Bone marrow (tissue), 2 donors: Measurements from ENCODE around the gene WFDC8.
A peak's percentile ranks its signal among the peaks of the same experiment; 100 is the strongest.
"Not testable (repeated sequence)": the region's sequence is repeated elsewhere in the genome, so short reads cannot be mapped to it uniquely, and the experiment has no call there.

Experiments
- DNase-seq, 2 donors: peaks; one replicate each; lab custom pipeline; 2025; lab: John Stamatoyannopoulos, UW

Gene WFDC8

DNA sequence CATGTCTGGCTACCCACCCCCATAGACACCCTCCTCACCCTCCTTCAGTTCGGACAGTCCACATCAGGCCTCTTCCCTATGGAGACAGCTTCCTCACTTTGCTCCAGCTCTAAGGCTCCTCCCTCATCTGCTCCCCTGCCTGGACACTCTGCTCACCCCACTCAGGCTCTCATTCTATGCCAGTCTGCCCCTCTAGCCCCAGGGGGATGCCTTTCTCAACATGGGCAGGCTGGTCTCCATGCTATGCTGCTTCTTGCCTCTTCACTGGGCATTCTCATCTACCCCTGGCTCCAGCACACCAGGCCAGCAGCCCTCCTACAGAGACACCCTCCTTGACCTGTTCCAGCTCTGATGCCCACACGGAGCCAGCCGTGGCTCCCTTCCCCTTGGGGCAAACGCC, at the start of gene WFDC8:
TSS of gene WFDC8 (minus strand) at position 101 of the 400 bp plus-strand sequence. CDS start at position 64, 37 bp downstream.
- no peak for DNase-seq

DNA sequence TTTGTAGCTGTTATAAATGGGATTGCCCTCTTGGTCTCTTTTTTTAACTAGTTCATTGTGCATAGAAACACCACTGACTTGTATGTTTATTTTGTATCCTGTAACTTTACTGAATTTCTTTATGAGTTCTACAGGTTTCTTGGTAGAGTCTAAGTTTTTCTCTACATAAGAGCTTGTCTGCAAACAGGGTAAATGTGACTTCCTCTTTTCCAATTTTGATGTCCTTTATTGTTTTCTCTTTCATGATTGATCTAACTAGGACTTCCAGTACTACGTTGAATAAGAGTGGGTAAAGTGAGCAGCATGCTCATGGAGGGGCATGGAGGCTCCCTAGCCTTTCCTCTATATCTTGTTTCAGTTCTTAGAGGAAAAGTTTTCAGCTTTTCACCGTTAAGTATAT, 47.5 kb upstream of the WFDC8 start:
- no peak for DNase-seq

DNA sequence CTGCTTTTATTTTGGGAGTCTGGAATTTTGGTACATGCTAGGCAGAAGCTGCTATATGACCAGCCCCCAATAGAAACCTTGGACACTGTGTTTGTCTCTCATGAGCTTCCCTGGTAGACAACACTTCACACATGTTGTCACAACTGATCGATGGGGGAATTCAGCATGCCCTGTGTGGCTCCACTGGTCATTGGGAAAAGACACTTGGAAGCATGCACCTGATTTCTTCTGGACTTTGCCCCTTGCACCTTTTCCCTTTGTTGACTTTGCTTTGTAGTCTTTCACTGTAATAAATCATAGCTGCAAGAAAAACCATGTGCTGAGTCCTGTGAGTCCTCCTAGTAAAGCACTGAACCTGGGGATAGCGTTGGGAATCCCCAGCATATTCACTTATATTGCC, 42.5 kb upstream of the WFDC8 start:
- no peak for DNase-seq

DNA sequence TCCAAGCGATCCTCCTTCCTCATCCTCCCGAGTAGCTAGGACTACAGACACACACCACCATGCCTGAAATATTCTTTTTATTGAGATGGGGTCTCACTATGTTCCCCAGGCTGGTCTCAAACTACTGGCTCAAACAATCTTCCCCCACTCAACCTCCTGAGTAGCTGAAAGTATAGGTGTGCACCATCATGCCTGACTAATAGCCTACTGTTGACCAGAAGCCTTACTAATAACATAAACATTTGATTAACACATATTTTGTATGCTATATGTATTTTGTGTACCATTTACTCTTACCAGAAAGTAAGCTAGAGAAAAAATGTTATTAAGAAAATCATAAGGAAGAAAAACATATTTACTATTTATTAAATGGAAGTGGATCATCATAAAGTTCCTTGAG, 38.5 kb upstream of the WFDC8 start:
- no peak for DNase-seq

DNA sequence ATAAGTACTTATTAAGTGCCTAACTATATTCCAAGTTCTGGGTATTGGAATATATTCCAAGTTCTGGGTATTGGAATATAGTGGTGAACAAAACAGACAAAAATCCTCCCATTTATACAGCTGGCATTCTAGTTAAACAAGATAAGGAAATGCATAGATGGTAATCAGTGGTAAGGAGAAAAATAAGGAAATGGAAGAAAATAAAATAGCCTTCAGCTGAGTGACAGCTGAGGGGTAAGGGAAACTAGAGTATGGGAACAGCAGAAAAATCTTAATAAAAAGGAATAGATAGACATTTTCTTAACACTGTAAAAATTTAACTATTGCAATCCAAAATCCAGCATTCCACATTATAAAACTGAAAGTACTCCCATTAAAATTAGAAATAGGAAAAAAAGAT, 33.2 kb upstream of the WFDC8 start:
- DNase-seq = no peak

DNA sequence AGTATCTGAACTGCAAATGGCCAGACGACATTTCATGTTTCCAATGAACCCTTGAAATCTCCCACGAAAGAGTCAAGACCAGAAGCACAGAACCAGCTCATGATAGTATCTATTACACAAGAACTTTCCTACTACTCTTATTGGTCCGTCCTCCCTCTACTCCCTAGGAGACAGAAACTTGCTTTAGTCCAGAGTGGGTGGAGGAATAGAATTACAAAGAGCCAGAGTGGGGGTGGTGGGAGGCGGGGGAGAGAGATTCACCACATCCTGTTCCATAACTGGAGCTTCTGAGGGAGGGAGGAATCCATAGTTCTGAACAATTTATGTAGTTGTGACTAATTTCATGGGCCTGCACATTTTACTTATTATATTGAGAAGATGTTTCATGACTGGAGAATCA, 32.0 kb upstream of the WFDC8 start:
- DNase-seq = no peak

DNA sequence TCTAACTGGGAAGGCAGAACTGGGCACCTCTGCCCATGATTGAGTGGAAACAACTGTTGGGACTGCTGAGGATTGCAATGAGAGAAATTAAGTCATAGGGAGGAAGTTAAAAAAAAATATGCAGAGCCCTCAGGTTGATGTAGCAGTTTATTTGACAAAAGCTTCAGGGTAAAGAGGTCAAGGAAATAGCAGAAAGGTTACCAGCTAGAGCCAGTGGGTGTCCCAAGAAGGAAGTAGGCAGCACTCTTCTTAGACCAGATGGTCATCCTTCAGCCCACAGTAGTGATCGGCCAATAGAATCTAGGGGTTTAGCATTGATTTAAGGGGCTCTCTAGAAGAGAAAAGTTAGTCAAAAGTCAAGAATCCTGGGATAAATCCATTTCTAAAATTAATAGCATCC, 28.7 kb upstream of the WFDC8 start:
- DNase-seq = no peak

DNA sequence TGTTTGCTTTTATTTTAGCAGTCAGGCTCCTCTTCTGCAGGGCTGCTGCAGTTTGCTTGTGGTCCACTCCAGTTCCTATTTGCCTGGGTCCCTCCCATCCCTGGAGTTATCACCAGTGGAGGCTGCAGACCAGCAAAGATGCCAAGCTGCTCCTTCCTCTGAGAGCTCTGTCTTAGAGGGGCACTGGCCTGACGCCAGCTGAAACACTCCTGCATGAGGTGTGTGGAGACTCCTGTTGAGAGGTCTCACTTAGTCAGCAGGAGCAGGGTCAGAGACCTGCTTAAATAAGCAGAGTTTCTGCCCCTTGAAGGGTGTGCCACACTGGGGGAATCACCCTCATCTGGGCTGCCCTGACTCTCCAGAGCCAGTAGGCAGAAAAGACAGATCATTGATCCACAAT, 16.2 kb upstream of the WFDC8 start:
- DNase-seq = no peak

DNA sequence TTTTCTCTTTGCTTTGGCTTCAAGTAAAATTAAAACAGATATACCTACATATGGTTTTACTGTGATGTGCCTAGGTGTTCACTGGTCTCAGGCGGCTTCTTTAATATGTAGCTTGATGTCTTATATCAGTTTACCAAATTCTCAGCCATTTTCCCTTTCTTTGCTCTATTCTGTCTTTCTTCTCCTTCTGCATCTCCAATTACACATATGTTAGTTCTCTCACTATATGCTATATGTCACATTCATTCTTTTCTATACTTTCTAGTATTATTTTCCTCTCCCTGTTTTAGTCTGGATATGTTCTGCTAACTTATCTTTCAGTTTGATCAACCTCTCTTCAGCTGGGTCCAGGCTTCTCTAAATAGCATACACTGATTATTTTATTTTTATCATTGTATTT, 14.4 kb upstream of the WFDC8 start:
- DNase-seq = no peak

DNA sequence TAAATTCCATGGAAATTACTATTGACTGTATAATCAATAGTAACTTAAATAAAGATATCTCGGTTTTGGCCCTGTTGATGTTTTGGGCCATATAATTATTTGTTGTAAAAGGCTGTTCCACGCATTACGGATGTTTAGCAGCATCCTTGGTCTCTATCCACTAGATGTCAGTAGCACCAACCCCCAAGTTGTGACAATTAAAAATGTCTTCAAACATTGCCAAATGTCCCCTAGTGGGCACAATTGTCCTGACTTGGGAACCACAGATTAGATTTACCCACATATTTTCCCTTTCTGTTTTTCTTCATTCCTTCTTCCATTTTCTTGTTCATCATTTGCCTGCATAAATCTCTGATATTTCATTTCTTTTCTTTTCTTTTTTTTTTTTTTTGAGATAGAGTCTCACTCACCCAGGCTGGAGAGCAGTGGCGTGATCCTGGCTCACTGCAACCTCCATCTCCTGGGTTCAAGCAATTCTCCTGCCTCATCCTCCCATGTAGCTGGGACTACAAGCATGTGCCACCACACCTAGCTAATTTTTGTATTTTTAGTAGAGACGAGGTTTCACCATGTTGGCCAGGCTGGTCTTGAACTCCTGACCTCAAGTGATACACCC, 13.6 kb upstream of the WFDC8 start:
- peak in 1 of 2 donors; percentile 41 for DNase-seq

DNA sequence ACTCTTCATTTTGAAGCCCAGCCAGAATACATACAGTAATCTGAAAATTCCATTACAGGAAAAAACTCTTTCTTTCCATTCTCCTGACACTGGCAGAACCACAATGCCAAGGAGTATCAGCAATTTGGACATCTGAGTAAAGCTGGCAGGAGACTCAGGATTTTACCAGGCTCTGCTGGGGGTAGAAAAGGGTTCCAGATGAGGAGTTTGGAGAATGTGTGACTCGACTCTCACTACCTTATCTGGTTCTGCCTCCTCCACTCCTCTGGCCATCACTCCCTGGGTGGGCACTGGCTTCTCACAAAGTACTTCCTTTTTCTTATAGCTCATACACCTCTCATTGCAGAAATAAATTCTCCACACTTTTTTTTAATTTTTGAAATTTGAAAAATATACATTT, 10.6 kb upstream of the WFDC8 start:
- no peak for DNase-seq

DNA sequence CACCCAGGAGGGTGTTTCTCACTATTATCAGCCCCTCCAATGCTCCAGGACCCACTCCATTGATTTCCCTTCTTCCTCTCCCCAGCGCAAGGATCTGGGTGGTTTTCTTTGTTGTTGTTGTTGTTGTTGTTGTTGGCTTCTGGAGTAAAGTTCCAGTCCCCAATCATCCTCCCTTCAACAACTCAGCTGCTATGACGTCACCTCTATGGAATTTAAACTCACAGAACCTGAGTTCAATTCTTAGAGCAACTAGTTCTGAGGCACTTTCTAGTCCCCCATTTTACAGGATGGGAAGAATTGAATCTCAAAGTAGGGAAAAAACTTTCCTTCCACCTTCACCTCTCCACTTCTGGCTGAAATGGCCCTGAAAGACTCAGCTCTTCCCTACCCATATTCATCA, 9.7 kb upstream of the WFDC8 start:
- no peak for DNase-seq

DNA sequence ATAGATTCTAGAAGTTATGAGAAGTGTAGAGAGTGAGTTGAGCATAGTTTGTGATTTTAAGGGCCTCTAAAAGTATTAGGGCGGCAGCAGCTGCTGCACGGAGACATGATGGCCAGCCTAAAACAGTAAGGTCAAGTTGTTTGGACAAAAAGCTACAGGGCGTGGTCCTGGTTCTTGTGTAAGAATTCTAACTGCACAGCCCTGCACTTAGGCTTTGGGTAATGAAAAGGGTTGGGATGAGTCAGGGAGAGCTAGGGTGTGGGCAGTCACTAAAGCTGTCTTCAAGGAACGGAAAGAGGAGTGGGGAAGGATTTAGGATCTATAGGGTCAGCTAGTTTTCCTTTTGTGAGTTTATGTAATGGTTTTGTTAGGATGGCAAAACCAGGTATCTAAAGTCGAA, 6.9 kb upstream of the WFDC8 start:
- DNase-seq = not testable (repeated sequence)

DNA sequence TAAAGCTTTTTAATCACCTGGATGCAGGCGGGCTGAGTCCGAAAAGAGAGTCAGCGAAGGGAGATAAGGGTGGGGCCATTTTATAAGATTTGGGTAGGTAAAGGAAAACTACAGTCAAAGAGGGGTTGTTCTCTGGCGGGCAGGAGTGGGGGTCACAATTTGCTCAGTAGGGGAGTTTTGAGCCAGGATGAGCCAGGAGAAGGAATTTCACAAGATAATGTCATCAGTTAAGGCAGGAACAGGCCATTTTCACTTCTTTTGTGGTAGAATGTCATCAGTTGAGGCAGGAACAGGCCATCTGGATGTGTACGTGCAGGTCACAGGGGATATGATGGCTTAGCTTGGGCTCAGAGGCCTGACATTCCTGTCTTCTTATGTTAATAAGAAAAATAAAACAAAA, 5.2 kb upstream of the WFDC8 start:
- not testable (repeated sequence) for DNase-seq

DNA sequence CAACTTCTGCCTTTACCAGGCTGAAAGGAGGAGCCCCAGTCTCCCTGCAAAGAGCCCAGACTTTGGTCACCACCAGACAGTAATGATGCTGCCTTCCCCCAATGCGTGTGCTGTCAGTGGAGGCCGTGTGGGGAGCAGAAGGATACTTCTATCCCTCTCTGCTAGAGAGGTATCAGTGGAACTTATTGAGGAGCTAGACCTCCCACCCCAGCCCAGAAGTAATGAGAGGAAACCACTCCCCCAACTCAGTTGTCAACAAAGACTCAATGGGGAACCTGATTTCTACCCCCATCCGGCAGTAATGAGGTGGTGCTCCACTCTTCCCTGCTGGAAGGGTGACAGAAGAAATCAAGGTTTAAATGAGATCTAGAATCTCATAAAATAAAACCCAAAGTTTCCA, 4.4 kb upstream of the WFDC8 start:
- no peak for DNase-seq

DNA sequence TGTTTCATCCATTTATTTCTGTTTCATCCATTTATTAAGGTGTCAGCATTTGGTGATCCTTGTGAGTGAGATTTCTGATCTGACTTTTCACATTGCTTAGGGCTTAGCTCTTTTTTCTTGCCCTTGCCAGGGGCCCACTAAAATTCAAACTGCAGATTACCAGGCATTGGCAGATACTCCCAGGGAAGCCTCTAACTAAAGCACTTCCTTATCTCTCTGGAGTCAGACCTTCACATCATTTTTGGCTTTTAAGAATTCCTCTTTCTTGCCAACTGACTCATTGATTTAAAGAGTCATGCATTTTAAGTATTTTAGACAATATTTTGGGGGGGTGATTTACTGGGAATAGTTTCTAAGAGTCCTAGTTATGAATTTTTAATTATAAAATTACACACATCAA, 2.6 kb upstream of the WFDC8 start:
- no peak for DNase-seq

DNA sequence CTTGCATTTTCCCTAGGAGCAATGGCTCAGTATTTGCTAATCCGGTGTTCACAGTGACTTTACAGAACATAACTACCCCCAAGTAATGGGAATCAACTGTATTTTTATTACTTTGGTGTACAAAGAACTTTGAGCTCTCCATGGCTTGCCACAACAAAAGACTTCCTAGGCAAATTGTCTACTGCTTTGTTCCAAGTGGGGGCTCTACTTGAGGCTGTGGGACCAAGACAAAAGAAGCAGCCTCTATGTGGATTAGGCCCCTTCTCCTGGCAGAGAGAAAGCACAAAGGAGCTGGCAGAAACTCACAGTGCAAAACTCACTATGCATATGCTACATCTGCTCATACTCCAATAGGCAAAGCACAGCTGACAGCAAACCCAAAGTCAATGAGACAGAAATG, 853 bp downstream of the WFDC8 start:
- DNase-seq = no peak

DNA sequence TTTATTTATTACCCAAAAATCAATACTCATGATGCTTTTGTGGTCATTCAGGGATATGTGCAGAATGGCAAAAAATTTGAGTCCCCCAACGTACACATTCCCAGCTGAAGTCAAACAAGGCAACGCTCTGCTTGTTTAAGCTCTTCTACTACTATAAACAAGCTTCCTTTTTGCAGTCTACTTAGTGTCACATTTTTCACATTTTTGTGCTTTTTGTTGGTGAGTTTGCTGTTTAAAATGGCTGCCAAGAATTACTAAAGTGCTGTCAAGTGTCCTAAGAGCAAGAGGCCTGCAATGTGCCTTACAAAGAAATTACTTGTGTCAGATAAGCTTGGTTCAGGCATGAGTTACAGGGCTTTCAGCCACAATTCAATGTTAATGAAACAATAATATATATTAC, 2.1 kb downstream of the WFDC8 start:
- no peak for DNase-seq

DNA sequence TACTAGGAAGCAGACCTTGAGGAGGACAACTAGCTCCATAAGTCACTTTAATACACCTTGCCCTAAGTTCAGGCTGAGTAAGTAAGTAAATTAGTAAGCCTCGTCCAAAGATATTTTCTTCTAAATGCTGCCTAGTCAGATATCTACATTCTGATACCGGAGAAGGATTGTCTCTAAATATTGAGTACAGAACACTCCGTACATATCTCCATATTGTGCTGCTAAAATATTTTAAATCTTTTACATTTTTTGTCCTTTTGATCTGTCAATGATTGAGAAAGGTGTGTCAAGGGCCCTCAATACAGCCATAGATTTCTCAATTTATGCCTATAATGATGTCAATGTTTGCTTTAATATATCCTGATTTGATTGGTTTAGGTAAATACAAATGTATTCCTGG, 3.2 kb downstream of the WFDC8 start:
- DNase-seq = no peak

DNA sequence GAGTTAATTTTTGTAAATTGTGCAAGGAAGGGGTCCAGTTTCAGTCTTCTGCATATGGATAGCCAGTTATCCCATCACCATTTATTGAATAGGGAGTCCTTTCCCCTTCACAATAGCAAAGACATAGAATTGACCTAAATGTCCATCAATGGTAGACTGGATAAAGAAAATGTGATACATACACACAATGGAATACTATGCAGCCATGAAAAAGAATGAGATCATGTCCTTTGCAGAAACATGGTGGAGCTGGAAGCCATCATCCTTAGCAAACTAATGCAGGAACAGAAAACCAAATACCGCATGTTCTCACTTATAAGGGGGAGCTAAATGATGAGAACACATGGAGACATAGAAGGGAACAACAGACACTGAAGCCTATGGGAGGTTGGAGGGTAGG, 9.4 kb downstream of the WFDC8 start:
- not testable (repeated sequence) for DNase-seq

DNA sequence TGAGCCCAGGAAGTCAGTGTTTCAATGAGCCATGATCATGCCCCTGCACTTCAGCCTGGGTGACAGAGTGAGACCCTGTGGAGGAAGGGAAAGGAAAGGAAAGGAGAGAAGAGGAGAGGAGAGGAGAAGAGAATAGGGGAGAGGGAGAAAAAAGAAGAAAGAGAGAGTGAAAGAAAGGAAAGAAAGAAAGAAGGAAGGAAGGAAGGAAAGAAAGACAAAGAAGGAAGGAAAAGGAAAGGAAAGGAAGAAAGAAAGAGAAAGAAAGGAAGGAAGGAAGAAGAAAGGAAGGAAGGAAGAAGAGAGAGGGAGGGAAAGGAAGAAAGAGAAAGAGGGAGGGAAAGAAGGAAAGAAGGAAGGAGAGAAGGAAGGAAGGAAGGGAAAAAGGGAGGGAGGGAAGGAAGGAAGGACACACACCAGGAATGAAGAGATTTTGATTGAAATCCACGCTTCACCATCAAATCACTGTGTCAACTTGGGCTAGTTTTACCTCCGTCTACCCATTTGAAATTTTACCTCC, 14.3 kb downstream of the WFDC8 start:
- no peak for DNase-seq

DNA sequence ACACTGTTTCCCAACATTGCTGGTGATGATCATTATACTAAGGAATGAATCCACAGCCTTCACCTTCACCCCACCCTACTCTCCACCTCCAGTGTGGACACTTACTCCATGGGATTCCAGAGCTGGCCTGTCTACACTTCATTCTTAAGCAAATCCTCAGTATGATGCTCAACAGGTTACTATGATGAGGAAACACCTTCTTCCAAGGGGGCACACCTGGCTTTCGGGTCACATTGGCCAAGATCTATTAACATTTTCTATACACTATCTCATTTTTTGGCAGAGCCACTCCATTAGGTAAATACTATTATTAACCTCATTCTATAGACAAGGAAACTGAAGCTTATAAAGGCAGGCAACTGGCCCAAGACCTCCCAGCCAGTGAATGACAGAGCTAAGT, 23.9 kb downstream of the WFDC8 start:
- DNase-seq = no peak

DNA sequence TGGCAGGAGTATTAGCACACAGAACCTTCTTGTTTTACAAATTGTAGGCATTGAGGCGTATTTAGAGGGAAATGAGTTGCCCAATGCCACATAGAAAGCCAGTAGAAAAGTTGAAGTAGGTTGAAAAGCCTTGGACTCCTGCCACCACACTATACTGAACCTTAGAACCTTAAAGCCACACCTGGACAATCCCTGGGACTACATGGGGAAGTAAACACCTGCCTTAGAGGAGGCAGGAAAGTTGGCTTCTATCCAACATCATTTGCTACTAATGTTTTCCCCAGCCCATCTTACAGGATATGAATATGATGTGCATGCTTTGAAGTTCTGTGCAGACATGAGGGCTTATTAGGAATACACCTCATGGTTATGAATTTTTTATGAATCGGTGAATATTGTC, 26.6 kb downstream of the WFDC8 start:
- DNase-seq = no peak

DNA sequence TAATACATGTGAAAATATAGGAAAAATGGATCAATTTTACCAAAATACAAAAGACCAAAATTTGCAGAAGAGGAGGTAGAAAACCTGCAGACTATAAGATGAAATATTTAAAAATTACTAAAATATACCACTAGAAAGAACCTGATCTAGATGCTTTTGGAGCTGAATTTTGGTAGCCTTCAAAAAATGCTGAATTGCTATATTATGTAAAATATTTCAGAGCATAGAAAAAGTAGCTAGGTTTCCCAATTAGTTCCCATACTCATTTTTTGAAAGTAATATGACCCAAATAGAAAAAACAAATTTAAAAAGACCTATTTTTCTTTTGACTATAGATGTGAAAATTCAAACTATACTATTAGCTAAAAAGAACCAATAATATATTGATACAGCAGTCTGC, 28.3 kb downstream of the WFDC8 start:
- DNase-seq = no peak

DNA sequence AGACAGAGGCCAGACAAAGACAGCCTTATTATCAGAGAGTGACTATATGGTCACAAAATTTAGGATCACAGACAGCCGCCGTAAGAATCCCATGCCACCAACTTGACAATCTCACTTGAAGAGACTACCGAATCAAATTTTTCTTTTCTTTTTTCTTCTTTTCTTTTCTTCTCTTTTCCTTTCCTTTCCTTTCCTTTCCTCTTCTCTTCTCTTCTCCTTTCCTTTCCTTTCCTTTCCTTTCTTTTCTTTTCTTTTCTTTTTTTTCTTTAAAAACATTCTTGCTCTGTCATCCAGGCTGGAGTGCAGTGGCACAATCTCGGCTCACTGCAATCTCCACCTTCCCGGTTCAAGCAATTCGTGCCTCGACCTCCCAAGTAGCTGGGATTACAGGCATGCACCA, 30.7 kb downstream of the WFDC8 start:
- no peak for DNase-seq
